ENCODE measurements around the gene ABHD17C. TPM values are rescaled to one million over a fixed set of nuclear protein-coding genes. Genes with fewer than 3 reads are reported as not detected.

ABHD17C gene
- total and polyA plus RNA-seq, 2 of the 8 experiments (the other 6 are each of a cell fraction or from before 2014, with no cell fraction given), result 20.2 to 29.8 TPM

DNA sequence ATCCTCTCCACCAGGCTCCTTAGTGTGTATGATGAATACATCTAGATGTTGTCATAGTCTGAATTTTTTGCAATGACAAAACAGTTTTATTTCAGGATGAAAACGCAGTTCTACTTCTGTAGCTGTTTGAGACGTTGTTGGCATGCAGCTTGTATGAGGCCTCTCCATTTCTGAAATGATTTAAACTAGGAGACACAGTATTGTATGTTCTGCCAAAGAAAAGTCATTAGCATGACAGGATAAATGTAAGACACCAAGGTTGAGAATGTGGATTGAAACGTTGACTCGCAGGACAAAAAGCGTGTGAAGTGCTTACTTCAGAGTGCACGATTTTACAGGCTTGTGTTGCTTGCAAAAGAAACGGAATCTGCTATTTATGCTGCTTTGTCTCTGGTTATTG is 35.3 kb downstream of the ABHD17C start:
- Histone ChIP-seq H2BK12ac (ENCODE audit: low read depth, low read length) (no peak overlapping the region), H3K4me2 (ENCODE audit: insufficient read depth in 1 of 2, low read depth in 2 of 2, low read length in 2 of 2) (no peak overlapping the region), H3K4me3 (ENCODE audit: extremely low read depth in 1 of 4, insufficient read depth in 2 of 4, low read depth in 3 of 4, low read length in 4 of 4) (no peak overlapping the region), H3K4ac (replicated peaks; ENCODE audit: insufficient read length, low read depth, low read length) (no peak overlapping the region), H2BK120ac (replicated peaks; ENCODE audit: low read depth, low read length) (no peak overlapping the region), H2BK15ac (ENCODE audit: low read length) (no peak overlapping the region), H3K23me2 (ENCODE audit: low read depth, low read length) (no peaks in the 10 kb centered on the region), H2BK5ac (ENCODE audit: low read depth, low read length) (no peak overlapping the region), H3K23ac (ENCODE audit: insufficient read length) (no peak overlapping the region), H4K91ac (replicated peaks; ENCODE audit: insufficient read length, low read length) (no peak overlapping the region), H3K9me3 (ENCODE audit: insufficient read depth in 2 of 2, low read depth in 1 of 2, low read length in 1 of 2) (peaks cover 0 to 4% of the 10 kb centered on the region in 2 experiments; a peak in 1 of 4 replicates), H3K9ac (replicated peaks in 1 of 4; ENCODE audit: extremely low read depth in 1 of 4, low read depth in 3 of 4, low read length in 3 of 4) (no peak overlapping the region), H3K4me1 (replicated peaks in 1 of 4; ENCODE audit: control insufficient read depth in 3 of 4, insufficient read depth in 4 of 4, low read length in 3 of 4) (peaks cover 0 to 5% (median 0%) of the 10 kb centered on the region in 4 experiments; a peak in 2 of 7 replicates), H3K27me3 (replicated peaks in 1 of 4; ENCODE audit: control insufficient read depth in 3 of 4, extremely low read depth in 1 of 4, insufficient read depth in 3 of 4, low read length in 3 of 4) (no peaks in the 10 kb centered on the region), H3K79me2 (ENCODE audit: control insufficient read depth in 1 of 2, insufficient read depth in 2 of 2, low read length in 2 of 2) (peaks cover 0 to 19% of the 10 kb centered on the region in 2 experiments; a peak in 2 of 4 replicates), H4K5ac (ENCODE audit: insufficient read length, low read depth, low read length) (no peak overlapping the region), H3K27ac (ENCODE audit: low read depth, low read length) (no peak overlapping the region), H3K14ac (ENCODE audit: insufficient read length) (no peak overlapping the region), H4K20me1 (replicated peaks in 1 of 2; ENCODE audit: control insufficient read depth in 1 of 2, insufficient read depth in 2 of 2, low read length in 2 of 2) (peaks cover 0 to 1% of the 10 kb centered on the region in 2 experiments), H4K8ac (ENCODE audit: extremely low read depth, insufficient read depth, low read length) (no peak overlapping the region), H3K36me3 (ENCODE audit: control insufficient read depth in 2 of 4, insufficient read depth in 4 of 4, low read length in 3 of 4) (peaks cover 0 to 4% (median under 1%) of the 10 kb centered on the region in 4 experiments; a peak in 2 of 8 replicates), H2BK20ac (ENCODE audit: low read length) (no peak overlapping the region), H3K56ac (replicated peaks; ENCODE audit: insufficient read length, low read depth, low read length) (no peak overlapping the region), H3K79me1 (ENCODE audit: low read depth, low read length) (peaks cover 3% of the 10 kb centered on the region), H2AK5ac (ENCODE audit: low read depth, low read length) (no peak overlapping the region), H3K18ac (ENCODE audit: extremely low read depth, low read length) (no peak overlapping the region), H2AFZ (ENCODE audit: low read length) (no peak overlapping the region)
- FAIRE-seq (no peak), DNase-seq (ENCODE audit: low read depth in 1 of 2, low spot score in 2 of 2) (no peak)
- CTCF ChIA-PET (ENCODE audit: partially characterized antibody), result interaction anchor here (0.6 kb wide), 1 partner anchor 136 kb away, joined by 3 read pairs; no protein-coding TSS in a partner anchor
- TF ChIP-seq, protein P1, sequence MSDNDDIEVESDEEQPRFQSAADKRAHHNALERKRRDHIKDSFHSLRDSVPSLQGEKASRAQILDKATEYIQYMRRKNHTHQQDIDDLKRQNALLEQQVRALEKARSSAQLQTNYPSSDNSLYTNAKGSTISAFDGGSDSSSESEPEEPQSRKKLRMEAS (IDR thresholded peaks at IDR 0.05), result no peak
- TF ChIP-seq, protein P2, sequence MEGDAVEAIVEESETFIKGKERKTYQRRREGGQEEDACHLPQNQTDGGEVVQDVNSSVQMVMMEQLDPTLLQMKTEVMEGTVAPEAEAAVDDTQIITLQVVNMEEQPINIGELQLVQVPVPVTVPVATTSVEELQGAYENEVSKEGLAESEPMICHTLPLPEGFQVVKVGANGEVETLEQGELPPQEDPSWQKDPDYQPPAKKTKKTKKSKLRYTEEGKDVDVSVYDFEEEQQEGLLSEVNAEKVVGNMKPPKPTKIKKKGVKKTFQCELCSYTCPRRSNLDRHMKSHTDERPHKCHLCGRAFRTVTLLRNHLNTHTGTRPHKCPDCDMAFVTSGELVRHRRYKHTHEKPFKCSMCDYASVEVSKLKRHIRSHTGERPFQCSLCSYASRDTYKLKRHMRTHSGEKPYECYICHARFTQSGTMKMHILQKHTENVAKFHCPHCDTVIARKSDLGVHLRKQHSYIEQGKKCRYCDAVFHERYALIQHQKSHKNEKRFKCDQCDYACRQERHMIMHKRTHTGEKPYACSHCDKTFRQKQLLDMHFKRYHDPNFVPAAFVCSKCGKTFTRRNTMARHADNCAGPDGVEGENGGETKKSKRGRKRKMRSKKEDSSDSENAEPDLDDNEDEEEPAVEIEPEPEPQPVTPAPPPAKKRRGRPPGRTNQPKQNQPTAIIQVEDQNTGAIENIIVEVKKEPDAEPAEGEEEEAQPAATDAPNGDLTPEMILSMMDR (IDR thresholded peaks at IDR 0.05; ENCODE audit: control extremely low read depth in 1 of 3, insufficient read depth in 1 of 3, low read depth in 1 of 3, low read length in 3 of 3), result no peak
- POLR2A ChIA-PET (ENCODE audit: partially characterized antibody), result no interaction called here
- 91% methylated on average over 7 of the region's 7 CpGs; no CpG with 5 or more reads in 1 of the 2 experiments for WGBS, 2 experiments (ENCODE audit: extremely low coverage in 1 of 2, insufficient coverage in 1 of 2, insufficient read length in 1 of 2, insufficient replicate concordance in 2 of 2, low coverage in 1 of 2, low lambda C conversion rate in 2 of 2, missing lambda C conversion rate in 1 of 2)

Measured in H1 (cell line).